ENCODE data around the gene SPRY1. TPM values are rescaled to one million over a fixed set of nuclear protein-coding genes. Genes with fewer than 3 reads are reported as not detected.

The SPRY1 gene
- total RNA-seq, 2 donors from 2014 or later = 40.0 to 118 TPM

DNA sequence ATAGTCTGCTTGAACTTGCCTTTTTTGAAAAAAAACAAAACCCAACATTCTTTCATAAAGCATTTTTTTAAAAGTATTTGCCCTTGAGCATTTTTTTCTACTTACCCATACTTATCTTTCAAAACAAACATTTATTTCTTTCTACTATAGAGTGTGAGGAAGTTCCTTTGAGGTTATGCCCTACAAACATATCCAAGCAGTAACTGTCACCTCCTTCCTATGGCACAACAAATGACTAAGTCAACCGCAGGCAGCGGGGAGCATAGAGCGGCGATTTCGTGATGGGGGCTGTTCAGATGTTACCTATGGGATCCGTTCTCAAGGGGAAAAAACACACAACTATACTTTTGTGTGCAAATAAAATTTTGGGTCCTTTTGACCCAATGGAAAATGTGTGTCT is 19.4 kb downstream of the SPRY1 start:
- no peak for DNase-seq
- Histone ChIP-seq H3K4me1 (peaks cover 8% of the 10 kb centered on the region), H3K27ac (no peak overlapping the region), H3K4me3 (no peak overlapping the region), H3K9me3 (no peaks in the 10 kb centered on the region), H3K27me3 (no peaks in the 10 kb centered on the region), H3K36me3 (replicated peaks in 1 of 2; ENCODE audit: insufficient read depth in 1 of 2, low read depth in 2 of 2) (no peaks in the 10 kb centered on the region)
- ATAC-seq = no peak
- TF ChIP-seq, protein P1, sequence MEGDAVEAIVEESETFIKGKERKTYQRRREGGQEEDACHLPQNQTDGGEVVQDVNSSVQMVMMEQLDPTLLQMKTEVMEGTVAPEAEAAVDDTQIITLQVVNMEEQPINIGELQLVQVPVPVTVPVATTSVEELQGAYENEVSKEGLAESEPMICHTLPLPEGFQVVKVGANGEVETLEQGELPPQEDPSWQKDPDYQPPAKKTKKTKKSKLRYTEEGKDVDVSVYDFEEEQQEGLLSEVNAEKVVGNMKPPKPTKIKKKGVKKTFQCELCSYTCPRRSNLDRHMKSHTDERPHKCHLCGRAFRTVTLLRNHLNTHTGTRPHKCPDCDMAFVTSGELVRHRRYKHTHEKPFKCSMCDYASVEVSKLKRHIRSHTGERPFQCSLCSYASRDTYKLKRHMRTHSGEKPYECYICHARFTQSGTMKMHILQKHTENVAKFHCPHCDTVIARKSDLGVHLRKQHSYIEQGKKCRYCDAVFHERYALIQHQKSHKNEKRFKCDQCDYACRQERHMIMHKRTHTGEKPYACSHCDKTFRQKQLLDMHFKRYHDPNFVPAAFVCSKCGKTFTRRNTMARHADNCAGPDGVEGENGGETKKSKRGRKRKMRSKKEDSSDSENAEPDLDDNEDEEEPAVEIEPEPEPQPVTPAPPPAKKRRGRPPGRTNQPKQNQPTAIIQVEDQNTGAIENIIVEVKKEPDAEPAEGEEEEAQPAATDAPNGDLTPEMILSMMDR (IDR thresholded peaks at IDR 0.05) = no peak
- no peak for TF ChIP-seq POLR2A (IDR thresholded peaks at IDR 0.05)
- intact Hi-C loops (cut with DNase I) = no loop called here
- 58 to 62% methylated on average over 6 of the region's 6 CpGs for WGBS, 2 donors

DNA sequence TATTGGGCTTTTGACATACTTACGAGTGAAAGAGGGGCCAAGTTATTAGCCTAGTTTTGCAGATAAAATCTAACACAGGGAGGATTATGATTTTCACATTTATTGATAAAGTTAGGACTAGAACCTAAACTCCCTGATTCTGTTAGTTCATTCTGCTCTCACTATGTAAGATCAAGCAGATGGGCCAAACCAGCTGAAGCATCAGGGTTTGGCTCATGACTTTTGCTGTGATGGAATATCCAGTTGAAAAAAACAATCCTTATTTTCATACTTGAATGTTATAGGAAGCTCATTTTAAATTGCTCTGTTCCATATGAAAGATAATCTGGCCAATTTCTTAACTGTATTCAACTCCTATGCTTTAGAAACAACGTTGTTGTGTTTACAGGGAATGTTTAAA is 21.2 kb downstream of the SPRY1 start:
- intact Hi-C loops (cut with DNase I) = no loop called here
- ATAC-seq = no peak
- WGBS, 2 donors = 60 to 69% methylated on average over 2 of the region's 2 CpGs
- no peak for DNase-seq
- Histone ChIP-seq H3K4me1 (peaks cover 8% of the 10 kb centered on the region), H3K4me3 (no peak overlapping the region), H3K9me3 (no peaks in the 10 kb centered on the region), H3K27me3 (no peaks in the 10 kb centered on the region), H3K27ac (peak overlapping the region in 3 of 4 donors; percentile 21 to 28 (median 28)), H3K36me3 (replicated peaks in 1 of 2; ENCODE audit: insufficient read depth in 1 of 2, low read depth in 2 of 2) (no peaks in the 10 kb centered on the region)
- no peak for TF ChIP-seq POLR2A (IDR thresholded peaks at IDR 0.05)
- TF ChIP-seq, protein P1 (IDR thresholded peaks at IDR 0.05) = no peak

DNA sequence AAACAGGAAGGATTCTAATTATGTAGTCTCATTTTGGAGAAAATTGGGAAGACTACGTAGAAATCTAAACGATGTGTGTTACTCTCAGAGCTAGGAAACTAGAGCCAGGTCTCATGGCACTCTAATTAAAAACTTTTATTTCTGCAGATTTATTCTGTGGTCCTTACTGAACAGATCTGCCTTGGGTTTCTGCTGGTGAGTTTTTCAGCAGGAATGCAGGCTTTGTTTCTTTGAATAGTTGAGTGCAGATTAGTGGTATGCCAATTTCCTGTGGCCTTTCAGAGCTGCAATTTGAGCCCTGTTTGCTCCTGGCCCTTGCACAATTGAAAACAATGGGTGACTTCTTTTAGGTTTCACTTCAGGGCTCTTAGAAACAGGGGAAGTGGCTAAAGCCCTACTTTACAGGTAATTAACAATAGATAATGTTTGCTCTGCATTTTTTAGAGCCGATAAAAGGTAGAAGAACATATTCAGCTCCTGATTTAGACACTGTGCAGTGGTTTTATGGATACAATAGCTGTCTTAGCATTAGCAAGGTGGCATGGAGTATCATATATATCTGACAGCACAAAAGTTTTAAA is 21.8 kb downstream of the SPRY1 start:
- Histone ChIP-seq H3K4me1 (peaks cover 8% of the 10 kb centered on the region), H3K9me3 (no peaks in the 10 kb centered on the region), H3K27ac (peak overlapping the region in 3 of 4 donors; percentile 21 to 28 (median 28)), H3K4me3 (no peak overlapping the region), H3K27me3 (no peaks in the 10 kb centered on the region), H3K36me3 (replicated peaks in 1 of 2; ENCODE audit: insufficient read depth in 1 of 2, low read depth in 2 of 2) (no peaks in the 10 kb centered on the region)
- intact Hi-C loops (cut with DNase I) = no loop called here
- no peak for TF ChIP-seq POLR2A (IDR thresholded peaks at IDR 0.05)
- TF ChIP-seq, protein P1 (IDR thresholded peaks at IDR 0.05) = no peak
- ATAC-seq (peak; percentile 74), DNase-seq (peak in 3 of 4 donors; percentile 29 to 47 (median 38))
- WGBS, 2 donors = 52 to 60% methylated on average over 3 of the region's 3 CpGs

DNA sequence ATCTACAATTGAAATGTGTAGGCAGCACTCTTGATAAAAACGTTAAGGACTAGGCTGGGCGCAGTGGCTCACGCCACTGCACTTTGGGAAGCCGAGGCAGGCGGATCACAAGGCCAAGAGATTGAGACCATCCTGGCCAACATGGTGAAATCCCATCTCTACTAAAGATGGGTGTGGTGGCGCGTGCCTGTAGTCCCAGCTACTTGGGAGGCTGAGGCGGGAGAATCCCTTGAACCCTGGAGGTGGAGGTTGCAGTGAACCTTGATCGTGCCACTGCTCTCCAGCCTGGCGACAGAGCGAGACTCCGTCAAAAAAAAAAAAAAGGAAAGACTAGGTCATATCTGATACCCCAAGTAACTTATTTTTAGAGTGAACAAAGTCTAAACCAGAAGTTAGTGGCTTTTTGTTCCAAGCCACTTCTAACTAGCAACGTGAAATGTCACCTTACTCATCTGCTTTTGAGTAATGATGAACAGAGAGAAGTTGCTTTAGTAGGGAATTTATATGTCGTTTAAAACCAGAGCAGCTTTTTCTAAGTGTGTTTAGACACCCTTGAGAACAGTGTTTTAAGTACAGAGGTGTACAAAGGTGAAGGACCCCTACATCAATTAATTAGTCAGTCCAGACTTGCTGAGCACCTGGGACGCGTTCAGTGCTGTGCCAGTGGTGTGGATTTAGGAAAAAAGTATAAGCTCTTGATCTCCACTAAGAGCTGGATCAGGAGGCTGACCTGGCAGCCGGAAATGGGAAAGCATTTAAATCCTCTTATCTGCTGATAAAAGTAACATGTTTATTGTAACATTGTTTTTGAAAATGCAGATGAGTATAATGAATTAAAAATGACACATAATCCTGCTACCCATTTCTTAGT is 23.5 kb downstream of the SPRY1 start:
- Histone ChIP-seq H3K36me3 (replicated peaks in 1 of 2; ENCODE audit: insufficient read depth in 1 of 2, low read depth in 2 of 2) (no peaks in the 10 kb centered on the region), H3K4me3 (no peak overlapping the region), H3K27ac (no peak overlapping the region), H3K27me3 (no peaks in the 10 kb centered on the region), H3K9me3 (no peaks in the 10 kb centered on the region), H3K4me1 (peaks cover 3% of the 10 kb centered on the region)
- no peak for TF ChIP-seq POLR2A (IDR thresholded peaks at IDR 0.05)
- TF ChIP-seq, protein P1 (IDR thresholded peaks at IDR 0.05) = no peak
- ATAC-seq = no peak
- DNase-seq = no peak
- WGBS, 2 donors = 66 to 75% methylated on average over 17 of the region's 17 CpGs
- intact Hi-C loops (cut with DNase I) = no loop called here

Measured in body of pancreas (tissue), 4 donors.